CD4-positive, alpha-beta memory T cell (primary cell): ENCODE results near the gene CASP9. TPM values are rescaled to one million over a fixed set of nuclear protein-coding genes. Genes with fewer than 3 reads are reported as not detected.
A peak's percentile ranks its signal among the peaks of the same experiment; 100 is the strongest.
"Not testable (repeated sequence)": the region's sequence is repeated elsewhere in the genome, so short reads cannot be mapped to it uniquely, and the experiment has no call there.

Experiments
- CTCF ChIA-PET: fragments of 350-600 bp; sonication (Branson Sonifier 250); formaldehyde crosslinking; loops from one replicate; lab custom pipeline; 2021; ENCODE audit warnings: inconsistent platforms; ENCODE audit not compliant: partially characterized antibody; lab: Charles Lee
- POLR2A ChIA-PET: fragments of 350-600 bp; sonication (Branson Sonifier 250); formaldehyde crosslinking; loops from one replicate; lab custom pipeline; 2021; ENCODE audit not compliant: partially characterized antibody; lab: Charles Lee
- DNase-seq, 5 donors: peaks; one replicate each; pipeline versions ENCODE4 v3.0.0 to v3.0.0-alpha.2; 2020 to 2022; ENCODE audit warnings: mixed read lengths in 1 of 5
- H3K27ac ChIP-seq: one replicate; pipeline ENCODE4 v1.7.0; 2013; ENCODE audit warnings: low read depth, low read length
- H3K27me3 ChIP-seq: 2 replicates; pipeline ENCODE4 v1.7.0; 2013; ENCODE audit warnings: mild to moderate bottlenecking, low read length, moderate library complexity; ENCODE audit not compliant: insufficient read depth
- H3K36me3 ChIP-seq: 2 replicates; pipeline ENCODE4 v1.7.0; 2013; ENCODE audit warnings: mild to moderate bottlenecking, low read length, moderate library complexity; ENCODE audit not compliant: insufficient read depth
- H3K4me1 ChIP-seq: 2 replicates; pipeline ENCODE4 v1.7.0; 2013; ENCODE audit warnings: mild to moderate bottlenecking, low read length, moderate library complexity; ENCODE audit not compliant: insufficient read depth
- H3K4me3 ChIP-seq, 2 donors: one replicate each; pipeline ENCODE4 v1.7.0; 2013; ENCODE audit warnings: low read length in 2 of 2, mild to moderate bottlenecking in 1 of 2
- H3K9me3 ChIP-seq, 2 donors: one replicate each; pipeline ENCODE4 v1.7.0; 2013; ENCODE audit warnings: low read length in 2 of 2, control low read depth in 1 of 2; ENCODE audit not compliant: control insufficient read depth in 1 of 2
- H3K27ac Mint-ChIP-seq, 7 donors: one replicate each; pipeline ENCODE4 v1.8.0; 2020 to 2021; ENCODE audit warnings: mixed read lengths in 7 of 7, mild to moderate bottlenecking in 6 of 7, inconsistent platforms in 3 of 7, moderate library complexity in 3 of 7
- H3K27me3 Mint-ChIP-seq, 2 donors: one replicate each; pipeline ENCODE4 v1.8.0; 2020 to 2021; ENCODE audit warnings: mixed read lengths in 2 of 2
- H3K36me3 Mint-ChIP-seq, 2 donors: one replicate each; pipeline ENCODE4 v1.8.0; 2020 to 2021; ENCODE audit warnings: mixed read lengths in 2 of 2, inconsistent platforms in 1 of 2, mild to moderate bottlenecking in 1 of 2
- H3K4me1 Mint-ChIP-seq, 4 donors: one replicate each; pipeline ENCODE4 v1.8.0; 2020 to 2021; ENCODE audit warnings: mixed read lengths in 4 of 4, mild to moderate bottlenecking in 1 of 4
- H3K4me3 Mint-ChIP-seq, 8 donors: one replicate each; pipeline ENCODE4 v1.8.0; 2020 to 2021; ENCODE audit warnings: mixed read lengths in 8 of 8, mild to moderate bottlenecking in 7 of 8, moderate library complexity in 6 of 8, inconsistent platforms in 3 of 8
- H3K9me3 Mint-ChIP-seq, 8 donors: one replicate each; pipeline ENCODE4 v1.8.0; 2020 to 2021; ENCODE audit warnings: mixed read lengths in 8 of 8, mild to moderate bottlenecking in 5 of 8, inconsistent platforms in 3 of 8, moderate library complexity in 1 of 8
- intact Hi-C: fragments of 100-400 bp; cut with micrococcal nuclease; formaldehyde crosslinking; loops from one replicate; pipeline ENCODE4 v1.15.1; 2023
- polyA plus RNA-seq, 2 donors: library from polyadenylated mRNA; unstranded; fragments of 300-500 nt; fragmentation: Illumina TruSeq; gene quantifications; one replicate each; pipeline ENCODE4 v1.2.3, GENCODE V29; 2021
- total RNA-seq, 2 experiments: library from RNA; stranded (reverse); gene quantifications; one replicate each; pipeline ENCODE4 v1.2.3, GENCODE V29; 2021

CASP9 gene
- total and polyA plus RNA-seq, 4 experiments from 2014 or later, result 8.3 to 11.7 (median 10.0) TPM

DNA sequence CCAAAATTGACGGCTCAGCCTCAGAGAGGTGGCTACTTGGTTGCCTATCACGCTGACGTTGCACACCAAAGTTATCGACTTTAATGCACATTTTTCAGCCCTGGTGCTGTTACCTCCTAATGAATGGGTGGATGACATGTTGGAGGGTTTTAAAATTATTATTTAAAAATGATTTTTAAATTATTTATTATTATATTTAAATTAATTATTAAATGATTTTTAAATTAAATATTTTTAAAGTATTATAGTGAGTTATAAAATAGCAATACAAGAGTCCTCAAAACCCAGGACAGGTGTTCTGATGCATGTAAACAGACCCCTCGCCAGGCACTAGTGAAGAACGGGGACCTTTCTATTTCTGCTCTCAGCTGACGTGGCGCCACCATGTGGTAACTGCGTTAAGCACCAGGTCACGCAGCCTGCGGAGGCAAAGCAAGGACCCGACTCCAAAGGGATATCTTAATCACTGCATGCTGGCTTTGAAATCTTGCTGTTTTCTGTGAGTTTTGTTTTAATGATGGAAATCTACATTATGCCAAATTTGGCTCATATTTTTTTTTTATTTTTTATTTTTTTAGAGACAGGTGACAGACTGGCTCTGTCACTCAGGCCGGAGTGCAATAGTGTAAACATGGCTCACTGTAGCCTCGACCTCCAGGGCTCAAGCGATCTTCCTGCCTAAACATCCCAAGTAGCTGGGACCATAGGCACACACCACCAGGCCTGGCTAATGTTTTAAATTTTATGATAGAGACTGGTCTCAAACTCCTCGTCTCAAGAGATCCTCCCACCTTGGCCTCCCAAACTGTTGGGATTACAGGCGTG lies 22.6 kb downstream of the CASP9 start:
- peaks cover 13 to 26% of the 10 kb centered on the region in 2 donors for H3K36me3 Mint-ChIP-seq
- Histone ChIP-seq H3K27ac (no peak overlapping the region), H3K9me3 (no peaks in the 10 kb centered on the region), H3K36me3 (no peaks in the 10 kb centered on the region), H3K4me1 (no peaks in the 10 kb centered on the region), H3K27me3 (no peaks in the 10 kb centered on the region), H3K4me3 (no peak overlapping the region)
- no peaks in the 10 kb centered on the region for H3K4me1 Mint-ChIP-seq
- POLR2A ChIA-PET, result no interaction called here
- DNase-seq, result peak in 4 of 5 donors; percentile 12 to 32 (median 20)
- H3K9me3 Mint-ChIP-seq, result no peaks in the 10 kb centered on the region
- CTCF ChIA-PET, result no interaction called here
- no peak overlapping the region for H3K27ac Mint-ChIP-seq
- no peak overlapping the region for H3K4me3 Mint-ChIP-seq
- intact Hi-C loops, result no loop called here
- no peaks in the 10 kb centered on the region for H3K27me3 Mint-ChIP-seq

DNA sequence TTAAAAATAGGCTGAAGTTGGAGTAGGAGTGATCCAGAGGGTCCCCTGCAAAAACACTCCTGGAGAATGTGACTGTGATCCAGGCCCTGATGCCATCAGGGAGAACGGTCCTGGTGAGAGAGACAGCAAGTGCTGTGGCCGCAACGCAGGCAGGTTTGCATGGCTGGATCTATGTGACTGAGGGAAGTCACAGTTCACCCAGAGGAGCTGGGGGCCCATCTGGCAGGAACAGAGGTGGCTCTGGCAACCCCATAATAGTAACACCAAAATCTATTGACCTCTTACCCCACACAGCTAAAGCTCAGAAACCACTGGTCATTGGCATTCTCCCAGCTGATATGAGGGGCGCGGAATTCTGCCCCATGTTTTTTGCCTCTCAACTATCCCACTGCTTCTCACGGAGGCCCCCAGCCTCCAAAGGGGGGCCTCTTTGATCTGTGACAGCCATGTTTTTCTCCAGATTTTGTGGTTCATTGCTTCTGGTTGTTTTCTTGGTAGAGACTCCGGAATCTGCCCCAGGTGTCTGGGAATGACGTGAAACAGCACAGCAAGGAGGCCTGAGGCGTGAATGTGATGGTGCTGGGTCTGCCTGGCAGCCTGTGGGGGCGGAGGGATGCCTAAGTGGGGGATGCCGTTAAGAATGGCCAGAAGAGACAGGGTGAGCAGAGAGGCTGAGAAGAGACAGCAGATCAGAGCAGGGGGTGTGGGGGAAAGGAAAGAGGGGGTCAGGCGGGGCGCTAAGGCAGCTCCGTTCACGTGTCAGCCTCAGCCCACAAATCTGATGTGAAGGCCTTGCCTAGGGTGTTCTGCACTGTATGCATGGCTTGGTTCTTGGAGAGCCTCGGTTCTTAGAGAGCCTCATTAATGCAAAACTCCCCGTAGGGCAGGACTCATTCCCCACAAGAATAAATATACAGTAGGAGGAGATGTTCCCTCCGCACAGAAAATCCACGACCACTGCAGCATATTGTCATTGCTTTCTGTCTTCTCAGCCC lies 23.5 kb downstream of the CASP9 start:
- Mint-ChIP-seq H3K27ac (peak overlapping the region in 1 of 7 donors; percentile 23), H3K36me3 (peaks cover 22 to 36% of the 10 kb centered on the region in 2 donors), H3K27me3 (no peaks in the 10 kb centered on the region), H3K4me3 (no peak overlapping the region), H3K4me1 (no peaks in the 10 kb centered on the region), H3K9me3 (no peaks in the 10 kb centered on the region)
- Histone ChIP-seq H3K4me3 (no peak overlapping the region), H3K36me3 (no peaks in the 10 kb centered on the region), H3K27me3 (no peaks in the 10 kb centered on the region), H3K4me1 (no peaks in the 10 kb centered on the region), H3K27ac (no peak overlapping the region), H3K9me3 (no peaks in the 10 kb centered on the region)
- intact Hi-C loops, result no loop called here
- no peak for DNase-seq
- ChIA-PET CTCF (no interaction called here), POLR2A (interaction anchor here (0.7 kb wide), 1 partner anchor 15 kb away, joined by 3 read pairs; no protein-coding TSS in a partner anchor)

DNA sequence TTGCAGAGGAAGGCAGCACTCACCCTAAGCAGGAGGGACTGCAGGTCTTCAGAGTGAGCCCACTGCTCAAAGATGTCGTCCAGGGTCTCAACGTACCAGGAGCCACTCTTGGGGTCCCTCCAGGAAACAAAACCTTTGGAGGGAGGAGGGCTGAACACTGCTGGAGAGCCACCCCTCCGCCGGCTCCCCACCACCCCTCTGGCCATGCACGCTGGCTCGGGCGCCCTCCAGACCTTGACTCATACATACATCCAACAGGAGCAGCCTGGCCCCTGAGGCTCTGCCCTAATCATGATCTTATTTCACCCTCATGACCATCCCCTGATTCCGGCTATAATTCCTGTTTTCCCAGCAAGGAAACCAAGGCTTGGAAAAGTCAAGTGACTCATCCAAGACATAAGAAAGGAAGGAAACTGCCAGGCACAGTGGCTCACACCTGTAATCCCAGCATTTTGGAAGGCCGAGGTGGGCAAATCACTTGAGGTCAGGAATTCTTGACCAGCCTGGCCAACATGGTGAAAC lies 30.1 kb downstream of the CASP9 start:
- no peak overlapping the region for H3K4me3 ChIP-seq
- intact Hi-C loops, result no loop called here
- H3K27me3 ChIP-seq, result no peaks in the 10 kb centered on the region
- CTCF ChIA-PET, result no interaction called here
- no peaks in the 10 kb centered on the region for H3K4me1 ChIP-seq
- peaks cover 38 to 49% of the 10 kb centered on the region in 2 donors for H3K36me3 Mint-ChIP-seq
- H3K4me3 Mint-ChIP-seq, result no peak overlapping the region
- no peaks in the 10 kb centered on the region for H3K9me3 Mint-ChIP-seq
- H3K4me1 Mint-ChIP-seq, result peaks cover 0 to 2% (median 0%) of the 10 kb centered on the region in 4 donors
- no peak overlapping the region for H3K27ac Mint-ChIP-seq
- POLR2A ChIA-PET, result no interaction called here
- no peak for DNase-seq
- H3K27ac ChIP-seq, result no peak overlapping the region
- no peaks in the 10 kb centered on the region for H3K9me3 ChIP-seq
- peaks cover 5% of the 10 kb centered on the region for H3K36me3 ChIP-seq
- H3K27me3 Mint-ChIP-seq, result no peaks in the 10 kb centered on the region

DNA sequence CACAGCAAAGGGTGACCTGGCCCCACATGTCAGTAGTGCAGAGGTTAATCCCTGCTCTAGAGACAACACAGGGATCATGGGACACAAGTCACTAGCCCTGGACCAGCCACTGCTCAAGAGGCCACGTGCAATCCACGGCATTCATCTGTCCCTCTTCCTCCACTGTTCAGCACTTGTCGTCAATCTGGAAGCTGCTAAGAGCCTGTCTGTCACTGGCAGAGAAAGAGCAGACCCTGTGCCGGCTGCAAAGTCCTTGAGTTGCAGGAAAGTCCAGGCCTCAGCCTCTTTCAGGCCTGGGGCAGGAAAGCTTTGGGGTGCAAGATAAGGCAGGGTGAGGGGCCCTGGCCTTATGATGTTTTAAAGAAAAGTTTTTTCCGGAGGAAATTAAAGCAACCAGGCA lies 31.4 kb downstream of the CASP9 start:
- no peak overlapping the region for H3K4me3 ChIP-seq
- H3K27me3 ChIP-seq, result no peaks in the 10 kb centered on the region
- CTCF ChIA-PET, result no interaction called here
- Mint-ChIP-seq H3K36me3 (peaks cover 35 to 49% of the 10 kb centered on the region in 2 donors), H3K27me3 (no peaks in the 10 kb centered on the region), H3K4me3 (no peak overlapping the region), H3K4me1 (peaks cover 0 to 2% (median 0%) of the 10 kb centered on the region in 4 donors), H3K27ac (peak overlapping the region in 1 of 7 donors; percentile 3), H3K9me3 (no peaks in the 10 kb centered on the region)
- DNase-seq, result no peak
- POLR2A ChIA-PET, result no interaction called here
- intact Hi-C loops, result no loop called here
- no peaks in the 10 kb centered on the region for H3K9me3 ChIP-seq
- no peak overlapping the region for H3K27ac ChIP-seq
- H3K36me3 ChIP-seq, result peaks cover 5% of the 10 kb centered on the region
- H3K4me1 ChIP-seq, result no peaks in the 10 kb centered on the region

DNA sequence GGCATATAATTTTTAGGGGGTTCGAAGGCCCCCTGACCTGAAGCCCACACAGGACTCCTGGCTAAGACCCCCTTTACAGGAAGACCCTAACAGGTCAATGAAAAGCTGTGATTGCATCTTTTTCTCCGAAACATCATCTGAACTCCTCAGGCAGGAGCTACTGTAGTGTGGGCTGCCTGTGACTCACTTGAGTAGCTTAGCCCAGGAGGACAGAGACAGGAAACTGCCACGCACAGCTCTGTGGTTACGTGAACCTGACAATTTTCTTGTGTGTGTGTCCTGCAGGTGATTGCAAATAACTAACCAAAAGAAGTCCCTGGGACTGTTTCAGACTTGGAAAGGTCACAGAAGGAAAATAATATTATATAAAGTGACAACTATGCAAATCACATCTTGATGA lies 33.0 kb downstream of the CASP9 start:
- intact Hi-C loops, CTCF ChIA-PET, H3K27ac ChIP-seq, H3K4me3 ChIP-seq, H3K4me1 ChIP-seq, H3K27me3 ChIP-seq, H3K4me3 Mint-ChIP-seq, H3K4me1 Mint-ChIP-seq, H3K36me3 ChIP-seq, H3K9me3 Mint-ChIP-seq, H3K27ac Mint-ChIP-seq, DNase-seq, H3K9me3 ChIP-seq, POLR2A ChIA-PET, H3K27me3 Mint-ChIP-seq: not testable (repeated sequence)
- H3K36me3 Mint-ChIP-seq, result peaks cover 38 to 55% of the 10 kb centered on the region in 2 donors

DNA sequence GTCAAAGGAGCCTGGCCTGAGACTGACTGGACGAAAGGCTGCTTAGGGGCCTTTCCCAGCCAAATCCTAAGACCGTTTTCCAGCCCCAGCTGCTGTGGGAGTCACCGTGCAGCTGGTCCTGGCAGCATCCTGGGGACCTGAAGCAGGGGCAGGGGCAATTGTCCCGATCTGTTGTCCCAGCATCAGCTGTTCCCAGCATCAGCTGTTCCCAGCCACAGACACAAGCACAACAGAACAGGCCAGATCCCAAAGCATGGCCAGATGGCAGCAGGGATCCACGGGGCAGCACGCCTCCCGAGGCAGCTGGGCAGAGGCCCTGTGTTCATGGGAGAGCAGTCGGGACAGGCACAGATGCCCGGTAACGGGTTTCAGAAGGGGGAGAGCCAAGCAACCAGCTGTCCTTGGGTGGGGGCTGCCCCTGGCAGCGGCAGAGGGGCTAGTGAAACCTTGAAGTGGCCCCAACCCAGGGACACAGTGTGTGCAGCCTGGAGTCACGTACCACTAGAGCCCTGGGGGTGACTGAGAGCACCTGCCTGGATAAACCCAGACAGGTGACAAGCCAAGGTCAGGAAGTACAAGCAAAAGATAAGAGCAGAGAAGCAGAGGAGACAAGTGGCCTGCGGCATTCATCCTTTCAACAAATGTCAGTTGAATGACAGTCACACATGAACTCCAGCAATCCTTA lies 34.8 kb downstream of the CASP9 start:
- Histone ChIP-seq H3K9me3 (no peaks in the 10 kb centered on the region), H3K4me3 (no peak overlapping the region)
- CTCF ChIA-PET, result no interaction called here

More for the DNA sequence above, 34.8 kb downstream of the CASP9 start:
- H3K27ac Mint-ChIP-seq, result no peak overlapping the region
- peaks cover 0 to 2% (median 0%) of the 10 kb centered on the region in 8 donors for H3K9me3 Mint-ChIP-seq
- no peaks in the 10 kb centered on the region for H3K27me3 ChIP-seq
- peaks cover 29 to 51% of the 10 kb centered on the region in 2 donors for H3K36me3 Mint-ChIP-seq
- POLR2A ChIA-PET, result no interaction called here
- no peak overlapping the region for H3K4me3 Mint-ChIP-seq
- peaks cover 0 to 2% (median 0%) of the 10 kb centered on the region in 4 donors for H3K4me1 Mint-ChIP-seq
- no peak for DNase-seq
- intact Hi-C loops, result no loop called here
- H3K4me1 ChIP-seq, result no peaks in the 10 kb centered on the region
- H3K27ac ChIP-seq, result no peak overlapping the region
- H3K27me3 Mint-ChIP-seq, result no peaks in the 10 kb centered on the region
- H3K36me3 ChIP-seq, result no peaks in the 10 kb centered on the region
